ENCODE measurements around the gene PRSS27. TPM values are rescaled to one million over a fixed set of nuclear protein-coding genes. Genes with fewer than 3 reads are reported as not detected.

The PRSS27 gene
- total RNA-seq, 2 donors from 2014 or later = 0.51 TPM; not detected in 1

DNA sequence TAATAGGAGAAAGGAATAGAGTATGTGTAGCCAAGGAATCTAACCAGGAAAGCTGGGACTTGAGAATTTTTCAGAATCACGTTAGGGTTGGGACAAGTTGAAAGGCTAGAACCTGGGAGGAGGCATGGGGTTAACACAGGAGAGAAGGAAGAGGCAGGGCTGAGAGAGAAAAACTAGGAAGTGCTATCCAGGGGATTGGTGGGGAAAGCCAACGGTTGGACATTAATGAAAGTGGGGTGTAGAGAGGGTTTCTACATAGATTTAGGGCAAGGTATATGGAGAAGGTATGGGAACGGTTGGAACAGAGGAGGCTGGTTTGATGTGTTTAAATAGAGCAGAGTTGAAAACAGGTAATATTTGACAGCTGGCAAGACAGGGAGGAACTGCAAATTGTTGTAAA, 35.1 kb upstream of the PRSS27 start:
- no peaks in the 10 kb centered on the region for H3K27me3 ChIP-seq
- H3K4me1 ChIP-seq = peaks cover 0 to 52% of the 10 kb centered on the region in 2 donors
- H3K9me3 ChIP-seq = no peaks in the 10 kb centered on the region
- TF ChIP-seq, protein P1, sequence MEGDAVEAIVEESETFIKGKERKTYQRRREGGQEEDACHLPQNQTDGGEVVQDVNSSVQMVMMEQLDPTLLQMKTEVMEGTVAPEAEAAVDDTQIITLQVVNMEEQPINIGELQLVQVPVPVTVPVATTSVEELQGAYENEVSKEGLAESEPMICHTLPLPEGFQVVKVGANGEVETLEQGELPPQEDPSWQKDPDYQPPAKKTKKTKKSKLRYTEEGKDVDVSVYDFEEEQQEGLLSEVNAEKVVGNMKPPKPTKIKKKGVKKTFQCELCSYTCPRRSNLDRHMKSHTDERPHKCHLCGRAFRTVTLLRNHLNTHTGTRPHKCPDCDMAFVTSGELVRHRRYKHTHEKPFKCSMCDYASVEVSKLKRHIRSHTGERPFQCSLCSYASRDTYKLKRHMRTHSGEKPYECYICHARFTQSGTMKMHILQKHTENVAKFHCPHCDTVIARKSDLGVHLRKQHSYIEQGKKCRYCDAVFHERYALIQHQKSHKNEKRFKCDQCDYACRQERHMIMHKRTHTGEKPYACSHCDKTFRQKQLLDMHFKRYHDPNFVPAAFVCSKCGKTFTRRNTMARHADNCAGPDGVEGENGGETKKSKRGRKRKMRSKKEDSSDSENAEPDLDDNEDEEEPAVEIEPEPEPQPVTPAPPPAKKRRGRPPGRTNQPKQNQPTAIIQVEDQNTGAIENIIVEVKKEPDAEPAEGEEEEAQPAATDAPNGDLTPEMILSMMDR (IDR thresholded peaks at IDR 0.05) = no peak
- H3K4me3 ChIP-seq = peak overlapping the region in 1 of 2 donors; percentile 75
- peaks cover 35% of the 10 kb centered on the region for H3K36me3 ChIP-seq
- H3K27ac ChIP-seq = no peak overlapping the region
- DNase-seq (ENCODE audit: low spot score) = no peak

DNA sequence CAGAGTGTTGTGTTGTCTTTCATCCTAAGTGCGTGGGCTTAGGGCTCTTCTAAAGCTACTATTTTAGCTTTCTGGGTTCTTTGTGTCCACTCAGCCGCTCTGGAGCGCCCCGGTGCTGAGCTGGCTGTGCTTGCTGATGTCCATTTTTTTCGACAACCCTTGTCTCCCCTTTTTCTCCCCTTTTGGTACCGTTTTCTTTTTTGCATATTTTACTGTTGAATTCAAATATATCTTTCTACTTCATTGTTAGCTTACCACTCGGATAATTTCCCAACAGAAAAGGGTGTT, 33.7 kb upstream of the PRSS27 start:
- H3K4me1 ChIP-seq = peaks cover 0 to 48% of the 10 kb centered on the region in 2 donors
- H3K36me3 ChIP-seq = peaks cover 20% of the 10 kb centered on the region
- H3K27me3 ChIP-seq = no peaks in the 10 kb centered on the region
- H3K4me3 ChIP-seq = peak overlapping the region; percentile 75 to 98
- H3K9me3 ChIP-seq = no peaks in the 10 kb centered on the region
- no peak for DNase-seq (ENCODE audit: low spot score)
- H3K27ac ChIP-seq = peak overlapping the region; percentile 96 to 100
- TF ChIP-seq, protein P1 (IDR thresholded peaks at IDR 0.05) = no peak

DNA sequence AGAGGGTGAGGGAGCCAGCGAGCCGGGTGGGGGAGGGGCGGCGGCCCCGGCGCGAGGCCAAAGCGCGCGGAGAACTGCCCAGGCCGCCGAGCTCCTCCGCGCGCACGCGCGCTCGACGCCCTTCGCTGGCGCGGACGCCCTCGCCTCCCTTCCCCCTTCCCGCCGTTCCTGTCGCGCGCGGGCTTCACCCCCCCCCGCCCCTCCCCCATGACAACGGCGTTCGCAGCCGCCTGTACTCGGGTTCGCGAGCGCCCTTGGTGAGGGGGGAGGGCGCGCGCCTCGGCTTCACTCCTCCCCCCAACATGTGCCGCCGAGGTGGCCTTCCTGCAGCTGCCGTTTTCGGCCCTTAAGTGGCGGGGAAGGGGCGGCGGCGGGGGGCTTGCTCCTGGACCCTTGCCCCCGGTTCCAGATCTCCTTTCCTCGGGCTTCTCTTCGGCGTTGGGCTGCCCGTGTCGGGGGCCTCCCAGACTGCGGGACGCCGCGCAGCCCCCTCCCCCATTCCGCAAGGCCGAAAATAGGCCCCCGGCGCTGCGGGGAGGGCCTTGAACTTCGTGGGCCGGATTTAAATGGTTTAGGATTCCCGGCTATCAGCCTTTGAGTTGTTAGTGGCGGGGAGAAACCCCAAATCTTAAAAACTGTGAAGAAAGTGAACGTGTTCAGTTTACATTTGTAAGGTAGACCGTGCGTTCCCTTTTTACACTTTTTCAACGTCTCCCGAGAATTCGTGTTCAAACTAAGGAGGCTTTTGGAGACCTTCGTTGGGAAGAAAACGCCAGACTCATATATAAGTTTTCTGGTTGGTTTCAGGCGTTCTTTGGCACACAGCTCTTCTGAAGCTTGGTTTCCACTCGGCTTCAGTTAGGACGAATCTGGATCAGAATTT, 33.1 kb upstream of the PRSS27 start:
- peak overlapping the region; percentile 96 to 100 for H3K27ac ChIP-seq
- H3K27me3 ChIP-seq = no peaks in the 10 kb centered on the region
- peak; percentile 78 for DNase-seq (ENCODE audit: low spot score)
- peak overlapping the region; percentile 75 to 98 for H3K4me3 ChIP-seq
- TF ChIP-seq, protein P1 (IDR thresholded peaks at IDR 0.05) = no peak
- peaks cover 14% of the 10 kb centered on the region for H3K36me3 ChIP-seq
- H3K9me3 ChIP-seq = no peaks in the 10 kb centered on the region
- H3K4me1 ChIP-seq = peaks cover 0 to 48% of the 10 kb centered on the region in 2 donors

DNA sequence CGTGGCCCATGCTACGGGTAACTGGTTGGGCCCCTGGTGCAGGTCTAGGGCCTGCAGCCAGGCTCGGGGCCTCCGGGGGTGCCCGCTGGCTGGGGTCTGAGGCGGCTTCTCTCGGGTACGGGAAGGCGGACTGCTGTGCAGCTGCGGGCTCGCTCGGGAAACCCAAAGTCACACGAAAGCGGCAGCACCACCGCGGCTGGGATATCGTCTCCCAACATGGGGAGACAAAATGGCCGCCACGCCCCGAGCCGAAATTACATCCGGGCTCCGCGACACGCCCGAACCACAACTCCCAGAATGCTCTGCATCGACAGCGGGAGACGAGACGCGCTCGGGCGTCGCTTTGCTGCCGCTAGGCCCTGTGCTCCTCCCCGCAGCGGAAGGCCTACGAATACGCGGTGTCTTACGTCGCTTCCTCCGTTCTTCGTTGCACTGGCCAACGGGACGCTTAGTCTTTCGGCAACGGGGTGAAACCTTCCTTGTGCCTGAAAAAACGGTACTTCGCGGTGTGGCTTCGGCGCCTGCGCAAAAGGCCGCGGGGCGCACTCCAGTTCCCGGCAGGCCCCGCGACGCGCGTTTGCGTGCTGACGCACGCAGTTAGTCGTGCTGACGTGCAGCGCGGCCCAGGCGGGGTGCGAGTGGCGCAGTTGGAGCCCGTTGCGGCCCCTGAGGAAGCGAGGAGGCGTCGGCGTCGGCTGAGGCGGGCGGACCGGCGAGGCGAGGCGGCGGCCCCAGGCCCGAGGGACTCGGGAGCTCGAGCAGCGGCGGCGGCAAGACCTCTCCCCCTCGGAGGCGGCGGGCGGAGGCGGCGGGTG, 32.2 kb upstream of the PRSS27 start, which contains the start of gene SRRM2:
Gene SRRM2 (plus strand): TSS at position 604 of the 815 bp plus-strand sequence. CDS start 3,727 bp downstream, outside the sequence.
- H3K4me3 ChIP-seq = peak within 1 kb of the TSS; percentile 75 to 98
- H3K36me3 ChIP-seq = peaks cover 5% of the 10 kb centered on the region
- H3K27me3 ChIP-seq = no peaks in the 10 kb centered on the region
- peaks cover 0 to 43% of the 10 kb centered on the region in 2 donors for H3K4me1 ChIP-seq
- TF ChIP-seq, protein P1 (IDR thresholded peaks at IDR 0.05) = no peak
- peak within 1 kb of the TSS; percentile 96 to 100 for H3K27ac ChIP-seq
- peak; percentile 96 for DNase-seq (ENCODE audit: low spot score)
- H3K9me3 ChIP-seq = no peaks in the 10 kb centered on the region

DNA sequence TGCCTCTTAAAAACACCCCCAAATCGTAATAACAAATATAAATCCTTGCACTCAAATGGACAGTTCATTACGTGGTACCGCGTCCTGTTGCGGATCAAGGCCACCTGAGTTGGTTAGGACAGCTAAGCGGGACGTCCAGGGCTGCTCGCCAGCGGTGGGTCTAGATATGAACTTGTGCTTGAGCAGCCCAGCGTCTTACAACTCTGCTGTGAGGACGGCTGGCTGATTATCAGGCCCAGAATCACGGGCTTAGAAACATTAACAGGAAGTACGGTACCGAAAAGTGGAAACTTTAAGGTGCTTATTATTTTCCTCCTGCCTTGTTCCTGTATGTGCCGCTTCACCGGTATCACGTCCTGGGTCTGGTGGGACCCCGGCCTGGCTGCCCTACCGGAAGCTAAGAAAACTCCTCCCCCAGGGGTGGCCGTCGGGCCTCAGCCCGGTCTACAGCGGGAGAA, 31.6 kb upstream of the PRSS27 start:
- Histone ChIP-seq H3K4me1 (peaks cover 0 to 37% of the 10 kb centered on the region in 2 donors), H3K9me3 (no peaks in the 10 kb centered on the region), H3K36me3 (no peaks in the 10 kb centered on the region), H3K4me3 (peak overlapping the region; percentile 75 to 98), H3K27me3 (no peaks in the 10 kb centered on the region), H3K27ac (peak overlapping the region; percentile 96 to 100)
- DNase-seq (ENCODE audit: low spot score) = no peak
- TF ChIP-seq, protein P1 (IDR thresholded peaks at IDR 0.05) = no peak
